Medulla oblongata (tissue), 1 donor: ENCODE measurements around the gene ADPRH.

Experiments used
- DNase-seq: peaks from one replicate; pipeline ENCODE4 v3.0.0-alpha.2; 2015; ENCODE audit errors: extremely low spot score

Gene ADPRH

DNA sequence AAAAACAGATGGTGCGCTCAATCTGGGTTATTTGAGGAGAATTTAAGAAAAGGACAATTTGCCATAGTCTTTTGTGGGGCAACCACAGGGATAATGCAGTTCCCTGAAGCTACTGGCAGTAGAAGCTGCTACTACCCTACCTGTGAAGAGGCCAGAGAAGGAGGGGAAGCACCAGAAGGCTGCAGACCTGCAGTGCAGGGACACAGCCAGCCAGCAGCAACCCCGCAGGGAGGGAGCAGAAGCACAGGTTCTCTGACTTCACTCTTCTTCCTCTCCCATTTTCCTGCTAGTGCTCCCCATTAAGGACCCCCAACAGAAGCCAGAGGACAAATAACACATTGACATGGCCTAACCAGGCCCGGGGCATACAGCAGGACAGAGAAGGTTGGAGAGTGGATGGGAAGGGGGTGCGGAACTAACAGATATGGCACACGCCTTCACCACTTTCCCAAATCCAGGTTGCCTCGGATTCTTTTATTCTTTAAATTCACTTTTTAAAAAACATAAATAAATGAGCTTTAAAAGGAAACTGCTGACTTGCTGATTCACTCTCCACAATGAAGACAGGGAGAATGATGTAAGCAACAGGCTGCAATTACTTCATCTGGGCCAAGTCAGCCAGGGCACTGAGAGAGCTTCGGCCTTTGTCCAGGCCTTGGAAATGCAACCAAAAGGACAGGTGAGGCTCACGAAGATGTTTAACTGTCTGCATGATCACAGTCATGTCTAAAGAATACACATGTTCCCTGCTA lies 51.0 kb downstream of the ADPRH start:
- no peak for DNase-seq

- no peak for DNase-seq
These were observed 51.6 kb downstream of the ADPRH start for GRCh38 chr3:119630880-119631329.

DNA sequence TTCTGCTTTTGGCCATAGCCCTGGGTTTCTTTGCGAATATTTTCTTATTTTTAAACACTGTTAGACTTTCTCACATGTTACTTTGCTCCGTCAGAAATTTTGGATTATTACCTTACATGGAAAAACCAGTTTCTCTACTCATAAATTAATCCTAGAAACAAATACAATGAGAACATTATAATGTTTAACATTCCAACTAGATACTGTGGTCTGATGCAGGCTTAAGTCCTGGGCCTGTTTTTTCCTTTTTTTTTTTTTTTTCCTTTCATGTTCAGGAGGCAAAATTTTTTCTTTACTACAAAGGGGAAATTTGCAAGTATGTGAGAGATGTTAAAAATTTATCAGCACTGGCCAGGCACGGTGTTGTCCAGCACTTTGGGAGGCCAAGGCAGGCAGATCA lies 52.2 kb downstream of the ADPRH start:
- no peak for DNase-seq

DNA sequence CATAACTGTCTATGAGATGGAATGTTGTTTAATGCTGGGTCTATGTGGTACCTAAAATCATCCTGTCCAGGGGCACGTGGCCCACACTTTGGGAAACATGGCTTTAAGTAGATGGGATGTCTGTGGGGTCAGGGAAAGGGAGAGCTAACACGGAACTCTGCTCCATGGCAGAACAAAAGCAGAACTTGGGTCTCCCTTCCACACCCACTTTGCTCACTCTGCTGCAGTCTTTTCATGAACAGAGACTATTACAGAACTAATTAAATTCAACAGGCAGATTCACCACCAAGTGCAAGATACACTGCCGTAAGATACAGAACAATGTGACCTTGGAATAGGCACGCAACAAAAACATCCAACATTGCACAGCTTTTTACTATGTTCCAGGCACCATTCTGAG lies 52.9 kb downstream of the ADPRH start:
- DNase-seq = no peak

DNA sequence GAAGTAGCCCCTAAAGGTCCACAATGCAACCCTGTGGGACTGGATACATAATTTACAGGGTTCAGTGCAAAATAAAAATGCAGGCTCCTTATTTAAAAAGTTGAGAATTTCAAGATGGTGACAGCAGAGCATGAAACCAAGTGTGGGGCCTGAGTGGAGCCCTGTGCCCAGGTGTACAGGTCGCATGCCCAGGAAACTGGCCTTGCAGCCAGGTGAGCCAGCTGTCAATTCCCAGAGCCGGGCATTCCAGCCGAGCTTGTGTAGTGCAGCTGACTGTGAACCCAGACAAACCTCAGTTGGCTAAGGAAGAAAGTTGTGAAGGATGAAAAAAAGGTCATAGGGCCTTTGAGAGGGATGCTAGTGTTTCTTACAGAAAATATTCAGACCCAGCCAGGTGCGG lies 53.5 kb downstream of the ADPRH start:
- no peak for DNase-seq

DNA sequence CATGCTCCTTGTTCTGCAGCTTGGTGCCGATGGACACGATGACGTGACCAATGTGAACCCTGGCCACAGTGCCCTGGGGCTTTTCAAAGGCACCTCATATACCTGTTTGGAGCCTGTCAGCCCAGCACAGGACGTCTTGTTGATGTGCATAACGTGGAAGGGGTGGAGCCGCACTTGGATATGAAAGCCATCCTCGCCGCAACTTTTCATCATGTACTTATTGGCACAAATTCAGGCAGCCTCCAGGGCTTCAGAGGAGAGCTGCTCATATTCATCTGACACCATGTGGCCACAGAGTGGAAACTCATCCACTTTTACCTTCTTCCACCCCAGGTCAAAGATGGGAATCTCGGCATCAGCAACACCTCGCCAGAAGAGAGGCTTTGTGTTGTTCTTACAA lies 56.4 kb downstream of the ADPRH start:
- no peak for DNase-seq

DNA sequence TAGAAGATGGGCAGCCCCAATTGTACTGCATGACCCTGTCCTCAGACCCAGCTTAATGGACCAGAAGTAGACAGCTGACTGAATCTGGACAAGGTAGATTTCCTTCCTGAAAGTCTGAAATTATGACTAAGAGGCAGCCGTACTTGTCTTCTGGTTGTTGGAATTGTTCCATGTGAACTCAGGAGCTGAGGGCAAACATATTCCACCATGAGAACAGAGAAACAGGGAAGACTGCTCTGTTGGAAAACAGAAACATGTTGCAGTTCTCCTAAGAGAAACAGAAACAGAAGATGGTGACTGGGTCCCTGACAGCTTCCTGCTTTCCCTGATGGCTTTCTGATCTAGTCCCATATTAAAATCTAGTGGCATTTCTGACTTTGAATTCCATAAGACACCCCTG lies 57.0 kb downstream of the ADPRH start:
- DNase-seq = no peak

DNA sequence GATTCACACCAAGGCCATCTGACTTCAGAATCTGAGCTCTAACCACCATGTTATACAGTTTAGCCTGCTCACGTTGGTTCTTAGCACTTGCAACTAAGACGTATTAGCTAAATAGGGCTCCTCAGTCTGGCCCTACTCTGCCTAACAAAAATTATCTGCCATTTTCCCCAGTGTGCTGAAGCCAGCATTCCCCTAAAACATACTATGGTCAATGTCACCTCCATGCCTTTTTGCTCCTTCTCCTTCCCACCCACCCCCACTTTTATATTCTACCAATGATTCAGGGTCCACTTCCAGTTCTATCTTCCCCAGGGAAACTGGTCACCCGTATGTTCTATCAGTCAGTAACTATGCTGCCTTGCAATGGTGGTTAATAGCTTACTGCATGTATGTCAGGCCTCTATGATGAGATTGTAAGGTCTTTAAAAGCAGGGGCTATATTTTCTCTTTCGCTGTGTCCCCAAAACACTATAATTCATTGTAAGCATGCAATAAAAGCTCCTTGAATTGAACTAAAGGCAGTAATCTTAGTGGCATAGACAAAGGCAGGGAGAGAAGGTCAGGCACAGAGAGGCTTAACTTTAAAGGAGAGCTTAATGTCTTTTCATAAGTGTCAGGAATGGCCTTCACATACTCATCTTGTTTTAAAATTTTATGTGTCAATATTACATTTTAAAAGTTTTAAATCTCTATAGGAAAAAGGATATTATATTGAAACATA lies 57.8 kb downstream of the ADPRH start:
- DNase-seq = no peak

GRCh38 chr3:119637679-119638477 lies 58.6 kb downstream of the ADPRH start:
- peak; percentile 28 for DNase-seq
